Frontal cortex (tissue), 4 donors: ENCODE results near the gene RET. TPM values are rescaled to one million over a fixed set of nuclear protein-coding genes. Genes with fewer than 3 reads are reported as not detected.

Experiments
- DNase-seq, 2 donors: peaks; one replicate each; pipeline ENCODE4 v3.0.0; 2012; ENCODE audit warnings: low spot score in 2 of 2
- FAIRE-seq: peaks from 2 replicates; lab custom pipeline; 2012; peaks lifted over from hg19 to GRCh38; lab: Jason Lieb, UNC
- total RNA-seq: library from RNA; depleted of rRNA; stranded (reverse); fragments of >200 nt; gene quantifications from one replicate; pipeline ENCODE4 v1.2.3, GENCODE V29; 2014
- donor health status: control.
- donor health status: control.
- donor health status: control.

Gene RET
- total RNA-seq, 1 donor from 2014 or later: 1.6 TPM

- no peak for FAIRE-seq
- no peak for DNase-seq
These were observed 23.1 kb downstream of the RET start for GRCh38 chr10:43099928-43100327.

- DNase-seq (no peak), FAIRE-seq (no peak)
These were observed 23.5 kb downstream of the RET start for GRCh38 chr10:43100366-43100765.

- no peak for DNase-seq
- no peak for FAIRE-seq
These were observed 25.4 kb downstream of the RET start for GRCh38 chr10:43102063-43102828.

- FAIRE-seq: no peak
These were observed 28.5 kb downstream of the RET start for GRCh38 chr10:43105102-43105955.

GRCh38 chr10:43105956-43106229, 29.0 kb downstream of the RET start:
- FAIRE-seq (no peak), DNase-seq (no peak)

More at GRCh38 chr10:43105102-43105955, 28.5 kb downstream of the RET start:
- DNase-seq: peak; percentile 85 to 91

- DNase-seq: no peak
- no peak for FAIRE-seq
These were observed 29.6 kb downstream of the RET start for GRCh38 chr10:43106256-43107091.

GRCh38 chr10:43108951-43109350, 32.1 kb downstream of the RET start:
- no peak for FAIRE-seq

GRCh38 chr10:43109671-43110249, 32.9 kb downstream of the RET start:
- no peak for FAIRE-seq
- no peak for DNase-seq

More at GRCh38 chr10:43108951-43109350, 32.1 kb downstream of the RET start:
- DNase-seq: no peak

- FAIRE-seq (no peak), DNase-seq (no peak)
These were observed 33.6 kb downstream of the RET start for GRCh38 chr10:43110338-43111071.

GRCh38 chr10:43111101-43111500, 34.2 kb downstream of the RET start:
- DNase-seq (no peak), FAIRE-seq (no peak)

GRCh38 chr10:43111921-43112607, 35.2 kb downstream of the RET start:
- no peak for DNase-seq
- no peak for FAIRE-seq

- DNase-seq (no peak), FAIRE-seq (no peak)
These were observed 35.7 kb downstream of the RET start for GRCh38 chr10:43112608-43112961.

- FAIRE-seq (no peak), DNase-seq (no peak)
These were observed 36.6 kb downstream of the RET start for GRCh38 chr10:43113201-43114087.

- DNase-seq: no peak
- no peak for FAIRE-seq
These were observed 37.3 kb downstream of the RET start for GRCh38 chr10:43114088-43114742.

GRCh38 chr10:43114743-43115611, 38.1 kb downstream of the RET start:
- DNase-seq (no peak), FAIRE-seq (no peak)

- FAIRE-seq (no peak), DNase-seq (no peak)
These were observed 39.2 kb downstream of the RET start for GRCh38 chr10:43115881-43116595.
